HG02840 (cell line): ENCODE measurements around the gene RASL11B.

ENCODE experiments used
- ATAC-seq: cut with Tn5 transposase; IDR thresholded peaks from one replicate; pipeline ENCODE4 v1.9.1; 2021; ENCODE audit warnings: mild to moderate bottlenecking, moderate library complexity, moderate number of reproducible peaks; ENCODE audit not compliant: unreplicated experiment, low FRiP score

RASL11B gene

DNA sequence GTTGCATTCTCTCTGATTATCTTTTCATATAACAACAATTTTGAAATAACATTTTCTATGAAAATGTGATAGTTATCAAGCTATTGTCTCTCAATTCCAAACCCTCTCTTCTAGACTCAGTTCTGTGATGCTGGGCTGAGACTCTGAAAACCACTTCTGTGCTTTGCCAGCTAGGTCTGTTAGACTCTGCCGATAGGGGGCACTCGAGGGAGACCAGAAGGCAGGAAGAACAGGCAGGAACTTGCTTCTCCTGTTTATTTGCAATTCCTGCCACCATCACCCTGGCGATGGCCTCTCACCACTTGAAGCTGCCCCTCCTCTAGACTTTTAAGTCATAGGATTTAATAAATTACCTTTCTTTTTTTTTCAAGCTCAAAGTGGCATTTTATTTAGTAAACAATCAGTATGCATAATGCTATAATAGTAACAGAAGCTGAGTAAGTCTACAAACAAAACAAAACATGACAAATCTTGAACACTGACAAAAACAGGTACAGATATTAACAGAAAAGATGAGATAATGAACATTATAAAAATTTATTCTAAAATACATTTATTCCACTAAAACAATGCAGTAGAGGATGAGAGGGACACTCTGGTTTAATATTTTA lies 49.7 kb downstream of the RASL11B start:
- ATAC-seq, result peak; percentile 57

DNA sequence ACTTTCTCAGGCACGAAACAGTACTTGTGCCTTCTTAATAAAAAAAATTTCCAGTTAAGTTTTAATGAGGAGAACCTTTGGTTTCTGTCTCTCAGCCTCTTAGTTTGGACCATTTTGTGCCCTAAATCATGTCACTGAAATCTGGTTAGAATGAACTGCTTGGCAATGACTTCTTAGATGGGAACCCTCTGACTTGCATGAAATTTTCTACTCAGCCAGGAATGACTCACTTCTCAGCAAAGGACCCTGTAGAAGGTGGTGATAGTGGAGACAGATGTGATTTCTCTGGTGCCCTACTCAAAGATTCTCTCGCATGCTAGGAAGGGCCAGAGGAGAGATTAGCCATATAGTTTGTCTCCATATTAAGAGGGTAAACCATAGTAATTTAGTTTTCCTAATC lies 50.5 kb downstream of the RASL11B start:
- ATAC-seq, result no peak

GRCh38 chr4:52914051-52914605 lies 52.0 kb downstream of the RASL11B start:
- no peak for ATAC-seq

GRCh38 chr4:52915191-52915590 lies 53.1 kb downstream of the RASL11B start:
- ATAC-seq, result no peak

DNA sequence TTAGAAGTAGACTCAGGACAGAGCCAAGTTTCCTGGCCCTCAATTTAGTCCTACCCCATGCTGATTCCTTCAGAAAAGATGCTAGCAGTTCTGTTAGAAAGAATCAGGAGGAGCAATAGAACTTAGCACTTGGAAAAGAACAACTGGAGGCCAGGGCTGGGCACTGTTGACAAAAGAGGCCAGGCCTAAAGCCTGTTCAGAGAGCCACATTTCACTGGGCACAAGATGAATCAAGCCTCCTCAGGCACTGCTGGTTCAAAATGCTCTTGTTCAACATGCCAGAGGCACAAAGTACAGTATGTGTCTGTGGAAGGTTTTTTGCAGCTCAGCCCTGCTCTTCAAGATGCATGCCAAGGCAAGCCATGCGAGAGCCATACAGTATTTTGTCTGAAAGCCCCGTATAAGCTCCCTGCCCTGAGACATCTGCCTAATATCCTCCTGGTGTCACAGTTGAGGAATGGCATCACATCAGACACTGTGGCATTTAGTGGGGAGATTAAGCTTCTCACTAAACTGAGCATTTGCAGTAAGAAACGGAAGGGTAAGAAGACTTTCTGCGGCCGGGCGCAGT lies 53.7 kb downstream of the RASL11B start:
- no peak for ATAC-seq
